A673 (cell line): Measurements from ENCODE around the gene CFAP61.

Source experiments
- CTCF ChIP-seq: fragments of 300-800, 200-600 bp; sonication (generic); conservative IDR thresholded peaks from 2 replicates; pipeline ENCODE4 v1.5.1; 2017; ENCODE audit warnings: low read depth, mild to moderate bottlenecking, antibody characterized with exemption, low read length, moderate library complexity, mixed read lengths
- EZH2 ChIP-seq: fragments of 200-600 bp; sonication (generic); IDR thresholded peaks from 2 replicates; pipeline ENCODE4 v1.6.1; 2017; ENCODE audit warnings: borderline replicate concordance, low read depth, mild to moderate bottlenecking, mixed read lengths, antibody characterized with exemption, low read length; ENCODE audit not compliant: poor library complexity, severe bottlenecking

- TF ChIP-seq CTCF (no peak), EZH2 (no peak)
Observed at GRCh38 chr20:20331817-20332216, 279.5 kb downstream of the CFAP61 start.
